DMS114 treated with DMSO at 0.1 percent for 48 hours (cell line): ENCODE measurements around the gene TMED5.
"Not testable (repeated sequence)": the region's sequence is repeated elsewhere in the genome, so short reads cannot be mapped to it uniquely, and the experiment has no call there.

Source experiments
- DNase-seq: peaks from one replicate; lab custom pipeline; 2025; ENCODE audit not compliant: unreplicated experiment; lab: John Stamatoyannopoulos, UW

Gene TMED5

GRCh38 chr1:93172778-93173177 lies 7.4 kb downstream of the TMED5 start:
- DNase-seq: no peak

DNA sequence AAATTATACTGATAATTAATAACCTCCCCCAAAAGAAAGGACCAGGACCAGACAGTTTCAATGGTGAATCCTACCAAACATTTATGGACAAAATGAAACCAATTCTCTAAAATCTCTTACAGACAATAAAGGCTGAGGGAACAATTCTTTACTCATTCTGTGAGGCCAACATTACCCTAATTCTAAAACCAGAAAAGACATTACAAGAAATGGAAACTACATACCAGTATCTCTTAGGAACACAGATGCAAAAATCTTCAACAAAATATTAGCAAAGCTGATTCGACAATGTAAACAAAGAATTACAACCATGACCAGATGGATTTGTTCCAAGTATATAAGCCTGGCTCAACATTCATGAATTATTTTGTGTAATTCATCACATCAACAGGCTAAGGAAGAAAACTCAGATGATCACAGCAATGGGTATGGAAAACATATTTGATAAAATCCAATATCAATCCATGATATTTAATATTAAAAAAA lies 8.6 kb downstream of the TMED5 start:
- no peak for DNase-seq

- not testable (repeated sequence) for DNase-seq
Observed at GRCh38 chr1:93170141-93170678, 10.0 kb downstream of the TMED5 start.

GRCh38 chr1:93167006-93167405 lies 13.2 kb downstream of the TMED5 start:
- DNase-seq: no peak

DNA sequence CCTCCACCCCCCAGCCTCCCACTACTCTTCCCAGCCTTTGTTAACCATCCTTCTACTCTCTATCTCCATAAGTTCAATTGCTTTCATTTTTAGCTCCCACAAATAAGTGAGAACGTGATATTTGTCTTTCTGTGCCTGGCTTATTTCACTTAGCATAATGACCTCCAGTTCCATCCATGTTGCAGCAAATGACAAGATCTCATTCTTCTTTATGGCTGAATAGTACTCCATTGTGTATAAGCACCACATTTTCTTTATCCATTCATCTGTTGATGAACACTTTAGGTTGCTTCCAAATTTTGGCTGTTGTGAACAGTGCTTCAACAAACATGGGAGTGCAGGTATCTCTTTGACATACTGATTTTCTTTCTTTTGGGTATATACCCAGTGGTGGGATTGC lies 14.3 kb downstream of the TMED5 start:
- DNase-seq: not testable (repeated sequence)

DNA sequence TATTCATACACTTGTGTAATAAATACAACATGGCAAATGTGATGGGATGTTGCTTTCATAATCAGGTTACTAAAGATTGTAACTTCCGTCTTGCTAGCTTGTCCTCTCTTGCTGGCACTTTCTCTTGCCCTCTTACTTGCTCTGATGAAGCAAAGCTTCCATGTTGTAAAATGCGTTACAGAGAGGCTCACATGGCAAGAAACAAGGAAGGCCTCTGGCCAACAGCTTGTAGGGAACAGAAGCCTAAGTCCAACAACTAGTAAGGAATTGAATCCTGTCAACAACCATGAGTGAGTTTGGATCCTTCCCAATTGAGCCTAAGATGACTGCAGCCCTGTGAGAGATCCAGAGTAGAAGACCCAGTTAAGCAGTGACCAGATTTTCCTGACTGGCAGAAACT lies 15.4 kb downstream of the TMED5 start:
- DNase-seq: no peak

DNA sequence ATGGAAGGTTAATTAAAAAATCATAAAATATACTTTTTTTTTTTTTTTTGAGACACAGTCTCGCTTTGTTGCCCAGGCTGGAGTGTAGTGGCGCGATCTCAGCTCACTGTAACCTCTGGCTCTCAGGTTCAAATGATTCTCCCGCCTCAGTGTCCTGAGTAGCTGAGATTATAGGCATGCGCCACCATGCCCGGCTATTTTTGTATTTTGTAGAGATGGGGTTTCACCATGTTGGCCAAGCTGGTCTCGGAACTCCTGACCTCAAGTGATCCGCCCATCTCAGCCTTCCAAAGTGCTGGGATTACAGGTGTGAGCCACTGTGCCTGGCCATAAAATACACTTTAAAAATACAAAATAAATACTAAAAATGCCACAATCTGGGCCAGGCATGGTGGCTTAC lies 16.9 kb downstream of the TMED5 start:
- not testable (repeated sequence) for DNase-seq

GRCh38 chr1:93159337-93159736 lies 20.9 kb downstream of the TMED5 start:
- no peak for DNase-seq

- no peak for DNase-seq
Observed at GRCh38 chr1:93155335-93155734, 24.9 kb downstream of the TMED5 start.

DNA sequence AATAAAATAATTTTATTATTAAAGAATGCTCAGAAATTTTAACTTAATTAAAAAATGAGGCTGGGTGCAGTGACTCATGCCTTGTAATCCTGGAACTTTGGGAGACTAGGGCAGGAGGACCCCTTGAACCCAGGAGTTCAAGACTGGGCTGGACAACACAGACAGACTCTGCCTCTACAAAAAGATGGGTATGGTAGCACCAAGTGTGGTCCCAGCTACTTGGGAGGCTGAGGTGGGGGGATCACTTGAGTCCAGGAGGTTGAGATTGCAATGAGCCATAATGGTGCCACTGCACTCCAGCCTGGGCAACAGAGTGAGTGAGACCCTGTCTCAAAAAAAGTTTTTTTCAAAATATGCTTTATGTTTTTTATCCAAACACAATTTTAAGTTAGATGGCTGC lies 25.3 kb downstream of the TMED5 start:
- no peak for DNase-seq

DNA sequence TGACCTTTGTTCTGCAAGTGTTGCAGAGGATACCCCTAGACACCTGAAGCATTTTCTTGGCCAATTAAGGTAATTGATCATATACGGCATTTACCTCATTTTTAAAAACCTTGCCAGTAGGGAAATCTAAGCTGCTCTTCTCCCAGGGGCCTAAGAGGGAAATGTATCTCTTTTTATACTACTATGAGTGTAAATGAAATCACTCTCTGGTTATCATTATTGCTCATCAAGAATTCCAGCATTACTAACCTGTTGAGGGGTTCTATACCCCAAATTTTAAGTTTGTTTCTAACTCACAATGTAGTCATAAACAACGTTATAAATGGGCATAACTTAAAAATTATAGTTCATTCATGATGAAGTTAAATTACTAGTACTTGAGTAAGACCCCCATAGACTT lies 27.4 kb downstream of the TMED5 start:
- no peak for DNase-seq

- DNase-seq: no peak
Observed at GRCh38 chr1:93151474-93151873, 28.7 kb downstream of the TMED5 start.

DNA sequence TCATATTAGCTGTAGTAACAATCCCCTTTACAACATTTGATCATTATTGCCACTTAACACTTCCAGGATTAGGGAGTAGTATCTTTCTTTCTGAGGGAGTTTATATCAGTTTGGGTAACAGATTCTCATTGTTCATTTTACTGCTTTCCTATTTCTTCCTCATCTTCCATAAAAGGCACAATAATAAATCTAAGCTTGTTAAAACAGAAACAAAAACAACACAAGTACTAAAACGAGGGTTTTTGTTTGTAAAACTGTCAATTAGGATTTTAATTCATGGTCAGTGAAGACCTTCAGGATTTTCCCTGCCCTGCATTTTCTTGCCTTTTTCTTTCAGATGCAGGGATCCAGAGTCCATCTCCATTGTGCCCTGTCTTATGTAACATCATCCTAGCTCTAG lies 29.5 kb downstream of the TMED5 start:
- DNase-seq: no peak

- DNase-seq: no peak
Observed at GRCh38 chr1:93148001-93148400, 32.2 kb downstream of the TMED5 start.

DNA sequence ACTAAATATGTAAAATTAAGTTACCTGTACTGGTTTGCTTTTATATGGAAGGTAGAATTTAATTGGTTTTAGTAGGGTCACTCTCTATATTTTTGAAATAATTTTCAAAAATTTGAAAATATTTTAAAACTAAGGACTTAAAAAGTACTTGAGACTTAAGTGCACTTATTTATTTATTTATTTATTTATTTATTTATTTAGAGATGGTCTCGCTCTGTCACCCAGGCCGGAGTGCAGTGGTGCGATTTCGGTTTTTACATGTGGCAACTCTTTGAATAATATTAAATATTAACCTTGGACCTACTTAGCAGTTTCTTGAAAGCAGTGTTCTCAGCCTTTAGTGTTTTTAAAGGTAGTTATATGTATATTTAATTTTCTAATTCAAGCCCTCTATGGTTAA lies 36.4 kb downstream of the TMED5 start:
- DNase-seq: no peak

GRCh38 chr1:93143136-93143535 lies 37.1 kb downstream of the TMED5 start:
- no peak for DNase-seq

- DNase-seq: no peak
Observed at GRCh38 chr1:93142161-93142560, 38.1 kb downstream of the TMED5 start.

GRCh38 chr1:93140106-93140505 lies 40.1 kb downstream of the TMED5 start:
- DNase-seq: no peak

DNA sequence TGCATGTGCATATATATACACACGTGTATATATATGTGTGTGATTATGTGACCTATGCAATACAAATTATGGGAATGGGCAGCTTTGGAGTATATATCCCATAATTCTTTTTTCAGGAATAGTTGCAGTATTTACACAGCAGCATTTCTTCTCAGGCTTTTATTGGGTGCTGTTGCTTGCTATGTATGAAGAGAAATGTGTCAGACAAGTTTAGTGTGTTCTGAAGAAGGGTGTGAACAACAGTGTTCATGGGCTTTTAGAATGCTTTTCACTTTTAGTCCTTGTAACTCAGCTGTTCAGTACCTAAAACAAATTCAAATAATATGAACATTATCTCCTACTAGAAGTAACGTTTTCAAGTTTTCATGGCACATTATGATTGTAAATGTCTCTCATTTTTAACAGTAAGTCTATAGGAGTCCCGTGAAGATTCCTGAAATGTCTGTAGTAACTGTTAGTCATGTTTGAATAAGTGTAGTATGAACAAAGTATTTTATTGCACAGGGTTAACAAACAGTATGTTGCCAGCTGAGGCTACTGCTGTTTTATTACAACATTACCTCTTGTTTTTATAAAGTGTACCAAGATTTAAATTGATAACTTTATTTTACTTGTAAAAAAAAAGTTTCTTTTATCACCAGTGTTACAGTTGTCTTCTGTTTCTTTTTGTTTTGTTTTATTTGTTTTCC lies 42.5 kb downstream of the TMED5 start:
- no peak for DNase-seq

DNA sequence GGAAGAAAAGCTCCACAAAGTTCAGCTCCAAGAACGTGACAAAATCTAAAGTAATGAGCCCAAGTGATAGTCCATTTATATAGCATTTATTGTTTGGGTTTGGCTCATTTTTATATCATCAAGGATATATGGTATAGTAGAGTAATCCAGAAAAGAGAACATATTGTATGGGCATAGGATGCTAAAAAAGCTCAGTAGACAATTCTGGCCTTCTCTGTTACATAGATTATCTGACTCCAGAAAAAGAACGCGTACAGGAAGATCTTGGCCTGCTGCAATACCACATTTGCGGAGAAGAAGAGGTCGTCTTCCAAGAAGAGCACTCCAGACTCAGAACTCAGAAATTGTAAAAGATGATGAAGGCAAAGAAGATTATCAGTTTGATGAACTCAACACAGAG lies 43.8 kb downstream of the TMED5 start:
- DNase-seq: no peak

- no peak for DNase-seq
Observed at GRCh38 chr1:93132638-93133037, 47.6 kb downstream of the TMED5 start.

DNA sequence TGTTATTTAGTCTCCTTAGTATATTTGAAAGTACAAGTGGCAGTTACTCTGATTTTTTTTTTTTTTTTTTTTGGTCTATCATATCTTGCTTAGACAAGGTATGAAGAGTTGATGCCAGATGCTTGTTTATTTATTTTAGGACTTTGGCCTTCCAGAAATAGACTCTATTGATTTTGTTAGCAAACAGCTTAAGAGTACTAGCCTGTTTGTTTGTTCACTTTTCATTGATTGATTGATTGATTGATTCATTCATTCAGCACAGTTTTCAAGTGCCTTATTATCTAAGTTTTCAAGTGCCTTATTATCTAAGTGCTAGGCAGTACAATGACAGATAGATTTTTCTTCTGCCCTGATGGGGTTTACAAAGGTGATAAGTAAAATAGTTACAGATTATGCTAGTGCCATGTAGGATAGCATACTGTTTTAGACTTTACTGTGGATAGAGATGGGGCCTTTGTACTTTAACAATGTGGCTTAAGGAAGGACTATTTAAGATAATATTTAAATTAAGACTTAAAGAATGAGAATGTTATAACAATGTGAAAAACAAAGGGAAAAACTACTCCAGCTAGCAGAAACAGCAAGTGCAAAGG lies 50.6 kb downstream of the TMED5 start:
- no peak for DNase-seq
